Activated naive CD8-positive, alpha-beta T cell treated with anti-CD3 and anti-CD28 coated beads, Interleukin-2, amount 50 U/mL, for 24 hours (primary cell): ENCODE measurements around the gene PEAR1.

Source experiments
- ATAC-seq: fragments of 150-1000 bp; cut with Tn5 transposase; one replicate; pipeline ENCODE4 v1.10.0; 2021
- DNase-seq: peaks from one replicate; pipeline ENCODE4 v3.0.0; 2021
- H3K27ac Mint-ChIP-seq: one replicate; pipeline ENCODE4 v1.8.0; 2021; ENCODE audit warnings: mild to moderate bottlenecking, mixed read lengths
- H3K27me3 Mint-ChIP-seq: one replicate; pipeline ENCODE4 v1.8.0; 2021; ENCODE audit warnings: mixed read lengths
- H3K36me3 Mint-ChIP-seq: one replicate; pipeline ENCODE4 v1.8.0; 2021; ENCODE audit warnings: low read depth, mixed read lengths
- H3K4me1 Mint-ChIP-seq: one replicate; pipeline ENCODE4 v1.8.0; 2021; ENCODE audit warnings: mixed read lengths
- H3K4me3 Mint-ChIP-seq: one replicate; pipeline ENCODE4 v1.8.0; 2021; ENCODE audit warnings: mild to moderate bottlenecking, moderate library complexity, mixed read lengths
- H3K9me3 Mint-ChIP-seq: one replicate; pipeline ENCODE4 v1.8.0; 2021; ENCODE audit warnings: mixed read lengths

Gene PEAR1

GRCh38 chr1:156868341-156868740, 25.2 kb upstream of the PEAR1 start:
- Mint-ChIP-seq H3K27me3 (peaks cover 21% of the 10 kb centered on the region), H3K4me1 (peaks cover 58% of the 10 kb centered on the region), H3K4me3 (no peak overlapping the region), H3K36me3 (no peaks in the 10 kb centered on the region), H3K27ac (no peak overlapping the region), H3K9me3 (no peaks in the 10 kb centered on the region)
- ATAC-seq: no peak
- no peak for DNase-seq

- no peak for ATAC-seq
- Mint-ChIP-seq H3K27ac (no peak overlapping the region), H3K4me3 (no peak overlapping the region), H3K9me3 (no peaks in the 10 kb centered on the region), H3K36me3 (no peaks in the 10 kb centered on the region), H3K4me1 (peaks cover 47% of the 10 kb centered on the region), H3K27me3 (peaks cover 11% of the 10 kb centered on the region)
- no peak for DNase-seq
These were observed 24.1 kb upstream of the PEAR1 start for GRCh38 chr1:156869455-156869854.

DNA sequence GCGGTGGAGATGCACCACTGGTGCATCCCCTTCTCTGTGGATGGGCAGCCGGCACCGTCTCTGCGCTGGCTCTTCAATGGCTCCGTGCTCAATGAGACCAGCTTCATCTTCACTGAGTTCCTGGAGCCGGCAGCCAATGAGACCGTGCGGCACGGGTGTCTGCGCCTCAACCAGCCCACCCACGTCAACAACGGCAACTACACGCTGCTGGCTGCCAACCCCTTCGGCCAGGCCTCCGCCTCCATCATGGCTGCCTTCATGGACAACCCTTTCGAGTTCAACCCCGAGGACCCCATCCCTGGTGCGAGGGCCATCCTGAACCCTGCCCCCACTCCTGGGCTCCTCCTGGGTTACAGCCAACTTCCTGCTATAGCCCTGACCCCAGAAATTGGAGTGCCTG, 19.9 kb upstream of the PEAR1 start:
- H3K4me3 Mint-ChIP-seq: no peak overlapping the region
- H3K27me3 Mint-ChIP-seq: peaks cover 4% of the 10 kb centered on the region
- DNase-seq (no peak), ATAC-seq (no peak)
- no peaks in the 10 kb centered on the region for H3K9me3 Mint-ChIP-seq
- no peak overlapping the region for H3K27ac Mint-ChIP-seq
- H3K36me3 Mint-ChIP-seq: no peaks in the 10 kb centered on the region
- peaks cover 16% of the 10 kb centered on the region for H3K4me1 Mint-ChIP-seq

DNA sequence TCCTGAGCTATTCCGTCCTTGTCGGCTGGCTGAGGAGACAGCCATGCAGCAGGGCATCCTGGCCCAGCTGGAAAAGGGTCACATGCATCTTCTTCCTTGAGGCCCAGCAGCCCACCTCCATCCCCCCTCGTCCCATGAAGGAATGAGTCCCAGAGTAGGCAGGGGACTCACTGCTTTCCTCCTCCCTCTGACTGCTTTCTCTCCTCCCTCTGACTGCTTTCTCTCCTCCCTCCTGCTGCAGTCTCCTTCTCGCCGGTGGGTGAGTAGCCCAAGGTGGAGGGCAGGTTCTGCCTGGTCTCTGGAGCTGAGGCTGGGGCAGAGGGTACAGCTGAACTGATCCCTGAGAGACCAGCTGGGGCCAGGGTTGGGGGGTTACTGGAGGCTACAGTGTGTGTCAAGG, 19.4 kb upstream of the PEAR1 start:
- no peak overlapping the region for H3K4me3 Mint-ChIP-seq
- H3K27me3 Mint-ChIP-seq: peaks cover 2% of the 10 kb centered on the region
- H3K9me3 Mint-ChIP-seq: no peaks in the 10 kb centered on the region
- H3K27ac Mint-ChIP-seq: no peak overlapping the region
- H3K36me3 Mint-ChIP-seq: no peaks in the 10 kb centered on the region
- no peak for ATAC-seq
- DNase-seq: no peak
- H3K4me1 Mint-ChIP-seq: peaks cover 16% of the 10 kb centered on the region

- Mint-ChIP-seq H3K4me1 (peaks cover 12% of the 10 kb centered on the region), H3K27me3 (peaks cover 2% of the 10 kb centered on the region), H3K4me3 (no peak overlapping the region), H3K27ac (no peak overlapping the region), H3K9me3 (no peaks in the 10 kb centered on the region), H3K36me3 (no peaks in the 10 kb centered on the region)
- no peak for ATAC-seq
- no peak for DNase-seq
These were observed 18.8 kb upstream of the PEAR1 start for GRCh38 chr1:156874572-156875340.

GRCh38 chr1:156875341-156875615, 18.2 kb upstream of the PEAR1 start:
- no peak for DNase-seq
- H3K4me3 Mint-ChIP-seq: no peak overlapping the region
- no peaks in the 10 kb centered on the region for H3K9me3 Mint-ChIP-seq
- no peak overlapping the region for H3K27ac Mint-ChIP-seq
- no peak for ATAC-seq
- H3K27me3 Mint-ChIP-seq: peaks cover 2% of the 10 kb centered on the region
- peaks cover 8% of the 10 kb centered on the region for H3K4me1 Mint-ChIP-seq
- H3K36me3 Mint-ChIP-seq: no peaks in the 10 kb centered on the region

GRCh38 chr1:156876281-156876680, 17.2 kb upstream of the PEAR1 start:
- no peaks in the 10 kb centered on the region for H3K9me3 Mint-ChIP-seq
- H3K27me3 Mint-ChIP-seq: peaks cover 2% of the 10 kb centered on the region
- no peaks in the 10 kb centered on the region for H3K36me3 Mint-ChIP-seq
- no peak overlapping the region for H3K4me3 Mint-ChIP-seq
- ATAC-seq (no peak), DNase-seq (no peak)
- H3K4me1 Mint-ChIP-seq: no peaks in the 10 kb centered on the region
- no peak overlapping the region for H3K27ac Mint-ChIP-seq

- H3K4me1 Mint-ChIP-seq: no peaks in the 10 kb centered on the region
- H3K36me3 Mint-ChIP-seq: no peaks in the 10 kb centered on the region
- no peaks in the 10 kb centered on the region for H3K9me3 Mint-ChIP-seq
- ATAC-seq (no peak), DNase-seq (no peak)
- peaks cover 4% of the 10 kb centered on the region for H3K27me3 Mint-ChIP-seq
- no peak overlapping the region for H3K4me3 Mint-ChIP-seq
- no peak overlapping the region for H3K27ac Mint-ChIP-seq
These were observed 15.9 kb upstream of the PEAR1 start for GRCh38 chr1:156877433-156878170.

- Mint-ChIP-seq H3K36me3 (no peaks in the 10 kb centered on the region), H3K27me3 (peaks cover 8% of the 10 kb centered on the region), H3K9me3 (no peaks in the 10 kb centered on the region), H3K4me3 (no peak overlapping the region), H3K4me1 (no peaks in the 10 kb centered on the region), H3K27ac (no peak overlapping the region)
- ATAC-seq (no peak), DNase-seq (no peak)
These were observed 13.6 kb upstream of the PEAR1 start for GRCh38 chr1:156879876-156880275.

DNA sequence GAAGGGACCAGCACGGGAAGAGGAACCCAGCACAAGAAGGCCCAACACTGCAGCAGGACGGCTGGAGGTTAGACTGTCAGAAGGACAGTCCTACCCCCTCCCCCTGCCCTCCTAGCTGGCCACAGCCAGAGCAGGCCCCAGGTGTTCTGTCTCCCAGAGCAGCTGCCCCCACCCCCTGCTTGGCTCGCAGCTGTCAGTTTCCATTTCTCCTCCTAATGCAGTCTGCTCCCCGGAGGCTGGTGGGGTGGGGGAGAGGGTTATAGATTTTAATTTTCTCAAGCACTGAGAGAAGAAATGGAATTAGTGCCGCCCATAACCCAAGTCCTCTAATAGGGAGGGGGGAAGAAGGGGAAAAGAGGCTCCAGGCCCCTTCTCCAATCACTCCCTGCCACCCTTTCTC, 13.0 kb upstream of the PEAR1 start:
- DNase-seq (no peak), ATAC-seq (no peak)
- no peak overlapping the region for H3K27ac Mint-ChIP-seq
- no peak overlapping the region for H3K4me3 Mint-ChIP-seq
- H3K36me3 Mint-ChIP-seq: no peaks in the 10 kb centered on the region
- no peaks in the 10 kb centered on the region for H3K9me3 Mint-ChIP-seq
- no peaks in the 10 kb centered on the region for H3K4me1 Mint-ChIP-seq
- peaks cover 8% of the 10 kb centered on the region for H3K27me3 Mint-ChIP-seq

DNA sequence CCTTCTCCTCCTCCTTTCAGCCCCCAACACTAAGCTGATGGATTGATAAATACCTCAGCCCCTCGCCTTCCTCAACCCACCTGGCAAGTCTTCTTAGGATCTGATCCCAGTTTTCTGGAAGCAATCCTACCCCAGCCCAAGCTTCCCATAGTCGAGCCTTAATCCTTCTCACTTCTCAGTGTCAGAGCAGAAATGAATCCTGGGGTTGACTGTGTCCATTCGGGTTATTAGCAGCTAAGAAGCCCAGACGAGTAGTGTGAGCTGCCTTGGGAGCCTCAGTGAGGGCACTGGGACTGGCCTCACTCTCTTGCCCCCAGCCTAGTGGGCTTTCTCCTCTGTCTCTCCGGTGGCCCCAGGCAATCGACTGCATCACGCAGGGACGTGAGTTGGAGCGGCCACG, 12.4 kb upstream of the PEAR1 start:
- Mint-ChIP-seq H3K27me3 (peaks cover 8% of the 10 kb centered on the region), H3K4me3 (no peak overlapping the region), H3K27ac (no peak overlapping the region), H3K4me1 (no peaks in the 10 kb centered on the region), H3K36me3 (no peaks in the 10 kb centered on the region), H3K9me3 (no peaks in the 10 kb centered on the region)
- ATAC-seq (no peak), DNase-seq (no peak)

DNA sequence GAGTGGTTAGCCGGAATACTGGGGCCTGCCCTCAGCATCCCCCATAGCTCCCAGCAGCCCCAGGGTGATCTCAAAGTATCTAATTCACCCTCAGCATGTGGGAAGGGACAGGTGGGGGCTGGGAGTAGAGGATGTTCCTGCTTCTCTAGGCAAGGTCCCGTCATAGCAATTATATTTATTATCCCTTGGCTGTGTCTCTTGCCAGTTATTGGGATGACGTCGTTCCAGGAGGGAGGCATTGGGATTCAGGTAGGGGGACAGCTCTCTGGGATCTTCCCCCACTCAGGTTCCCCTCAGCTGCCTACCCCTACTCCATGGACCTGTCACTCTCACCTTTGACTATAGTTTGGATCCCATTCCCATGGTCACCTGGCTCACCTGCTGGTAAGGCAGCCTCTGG, 11.9 kb upstream of the PEAR1 start:
- Mint-ChIP-seq H3K4me3 (no peak overlapping the region), H3K36me3 (no peaks in the 10 kb centered on the region), H3K27ac (no peak overlapping the region), H3K9me3 (no peaks in the 10 kb centered on the region), H3K4me1 (no peaks in the 10 kb centered on the region), H3K27me3 (peaks cover 13% of the 10 kb centered on the region)
- ATAC-seq (no peak), DNase-seq (no peak)

DNA sequence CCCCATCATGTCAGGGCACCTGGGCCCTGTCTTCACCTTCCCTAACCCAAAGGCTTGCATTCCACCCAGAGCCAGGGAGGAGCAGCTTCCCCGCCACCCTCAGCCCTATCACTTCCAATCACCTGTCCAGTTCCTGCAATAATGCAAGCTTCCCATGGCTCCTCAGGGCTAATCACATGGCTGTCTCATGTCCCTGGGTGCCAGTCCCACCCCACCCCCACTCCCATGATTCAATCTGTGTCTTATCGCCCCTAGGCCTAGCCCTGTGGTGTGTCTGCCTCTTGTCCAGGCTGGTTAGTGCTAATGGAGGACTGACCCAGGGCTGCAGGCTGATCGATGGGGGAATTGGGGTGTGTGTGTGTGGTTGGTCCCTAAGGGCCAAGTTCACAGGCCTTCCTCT, 11.0 kb upstream of the PEAR1 start:
- H3K4me3 Mint-ChIP-seq: no peak overlapping the region
- H3K4me1 Mint-ChIP-seq: no peaks in the 10 kb centered on the region
- H3K27ac Mint-ChIP-seq: no peak overlapping the region
- H3K36me3 Mint-ChIP-seq: no peaks in the 10 kb centered on the region
- ATAC-seq (no peak), DNase-seq (no peak)
- no peaks in the 10 kb centered on the region for H3K9me3 Mint-ChIP-seq
- H3K27me3 Mint-ChIP-seq: peaks cover 15% of the 10 kb centered on the region

DNA sequence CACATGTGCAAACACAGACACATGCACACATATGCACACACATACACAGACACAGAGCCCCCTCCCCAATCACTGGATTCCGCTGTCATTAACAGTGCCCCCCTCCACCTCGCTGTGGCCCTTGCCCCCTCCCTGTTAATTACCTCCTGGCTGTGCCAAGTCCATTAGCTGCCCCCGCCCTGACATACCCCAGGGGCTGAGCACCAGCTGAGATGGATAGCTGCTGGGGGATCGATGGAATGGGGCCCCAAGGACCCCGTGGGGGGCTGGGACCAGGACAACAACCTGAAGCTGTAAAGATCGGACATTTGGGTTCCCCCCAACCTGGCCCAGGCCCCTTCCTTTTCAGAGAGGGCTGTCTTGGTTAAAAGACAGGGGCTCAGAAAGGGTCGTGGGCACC, 9.6 kb upstream of the PEAR1 start:
- no peaks in the 10 kb centered on the region for H3K4me1 Mint-ChIP-seq
- no peak for DNase-seq
- ATAC-seq: no peak
- H3K9me3 Mint-ChIP-seq: no peaks in the 10 kb centered on the region
- peaks cover 17% of the 10 kb centered on the region for H3K27me3 Mint-ChIP-seq
- H3K4me3 Mint-ChIP-seq: no peak overlapping the region
- no peaks in the 10 kb centered on the region for H3K36me3 Mint-ChIP-seq
- H3K27ac Mint-ChIP-seq: no peak overlapping the region

- Mint-ChIP-seq H3K27me3 (peaks cover 22% of the 10 kb centered on the region), H3K9me3 (no peaks in the 10 kb centered on the region), H3K27ac (no peak overlapping the region), H3K4me3 (no peak overlapping the region), H3K36me3 (no peaks in the 10 kb centered on the region), H3K4me1 (no peaks in the 10 kb centered on the region)
- ATAC-seq (no peak), DNase-seq (no peak)
These were observed 8.8 kb upstream of the PEAR1 start for GRCh38 chr1:156884560-156885184.
